ENCODE data around the gene PITX1. TPM values are rescaled to one million over a fixed set of nuclear protein-coding genes. Genes with fewer than 3 reads are reported as not detected.

Gene PITX1
- total and polyA plus RNA-seq, 2 donors: 0.05 to 0.46 TPM

- Histone ChIP-seq H3K9me3 (ENCODE audit: control insufficient read depth in 2 of 2, insufficient read depth in 1 of 2, low read length in 1 of 2) (peaks cover 0 to 3% of the 10 kb centered on the region in 2 donors), H3K27ac (ENCODE audit: low read depth in 1 of 2, low read length in 1 of 2) (no peak overlapping the region), H3K27me3 (ENCODE audit: control insufficient read depth in 2 of 2, insufficient read depth in 1 of 2, low read length in 1 of 2) (peaks cover 36 to 99% of the 10 kb centered on the region in 2 donors), H3K36me3 (ENCODE audit: control insufficient read depth in 2 of 2, insufficient read depth in 2 of 2, low read length in 1 of 2) (no peaks in the 10 kb centered on the region), H3K4me1 (ENCODE audit: control insufficient read depth in 2 of 2, insufficient read depth in 2 of 2, low read length in 2 of 2) (no peaks in the 10 kb centered on the region), H3K4me3 (ENCODE audit: low read length in 2 of 2) (no peak overlapping the region)
- 41% methylated on average over 1 of the region's 1 CpG for WGBS
- DNase-seq (ENCODE audit: low read depth in 6 of 9, low spot score in 9 of 9): no peak
These were observed 14.9 kb upstream of the PITX1 start for GRCh38 chr5:135048930-135049329.

GRCh38 chr5:135048286-135048685, 14.3 kb upstream of the PITX1 start:
- H3K36me3 ChIP-seq (ENCODE audit: control insufficient read depth in 2 of 2, insufficient read depth in 2 of 2, low read length in 1 of 2): no peaks in the 10 kb centered on the region
- H3K9me3 ChIP-seq (ENCODE audit: control insufficient read depth in 2 of 2, insufficient read depth in 1 of 2, low read length in 1 of 2): peaks cover 0 to 3% of the 10 kb centered on the region in 2 donors
- H3K27ac ChIP-seq (ENCODE audit: low read depth in 1 of 2, low read length in 1 of 2): no peak overlapping the region
- H3K27me3 ChIP-seq (ENCODE audit: control insufficient read depth in 2 of 2, insufficient read depth in 1 of 2, low read length in 1 of 2): peaks cover 41 to 99% of the 10 kb centered on the region in 2 donors
- no peak overlapping the region for H3K4me3 ChIP-seq (ENCODE audit: low read length in 2 of 2)
- H3K4me1 ChIP-seq (ENCODE audit: control insufficient read depth in 2 of 2, insufficient read depth in 2 of 2, low read length in 2 of 2): no peaks in the 10 kb centered on the region
- no peak for DNase-seq (ENCODE audit: low read depth in 6 of 9, low spot score in 9 of 9)
- 98% methylated on average over 2 of the region's 2 CpGs for WGBS

DNA sequence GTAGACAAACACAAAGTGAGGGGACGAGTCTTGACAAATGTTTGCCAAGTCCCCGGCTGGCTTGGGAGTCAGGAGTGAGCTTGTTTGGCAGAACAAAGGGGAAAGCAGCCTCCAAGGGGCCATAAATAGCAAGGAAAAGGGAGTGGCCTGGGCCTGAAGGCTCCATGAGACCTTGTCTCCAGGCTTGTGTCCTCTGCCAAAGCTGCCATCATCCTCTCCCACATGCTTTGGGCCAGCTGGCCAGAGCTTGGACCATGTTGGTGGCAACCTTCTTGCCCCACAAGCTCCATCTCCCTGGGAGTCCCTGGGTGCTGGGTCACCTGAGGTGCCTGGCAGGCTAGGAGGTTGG, 13.3 kb upstream of the PITX1 start:
- no peak for DNase-seq (ENCODE audit: low read depth in 6 of 9, low spot score in 9 of 9)
- Histone ChIP-seq H3K27me3 (ENCODE audit: control insufficient read depth in 2 of 2, insufficient read depth in 1 of 2, low read length in 1 of 2) (peaks cover 50 to 99% of the 10 kb centered on the region in 2 donors), H3K9me3 (ENCODE audit: control insufficient read depth in 2 of 2, insufficient read depth in 1 of 2, low read length in 1 of 2) (peaks cover 0 to 3% of the 10 kb centered on the region in 2 donors), H3K4me3 (ENCODE audit: low read length in 2 of 2) (no peak overlapping the region), H3K36me3 (ENCODE audit: control insufficient read depth in 2 of 2, insufficient read depth in 2 of 2, low read length in 1 of 2) (no peaks in the 10 kb centered on the region), H3K27ac (ENCODE audit: low read depth in 1 of 2, low read length in 1 of 2) (no peak overlapping the region), H3K4me1 (ENCODE audit: control insufficient read depth in 2 of 2, insufficient read depth in 2 of 2, low read length in 2 of 2) (no peaks in the 10 kb centered on the region)
- WGBS: 58% methylated on average over 2 of the region's 2 CpGs

GRCh38 chr5:135046661-135047346, 12.8 kb upstream of the PITX1 start:
- Histone ChIP-seq H3K4me1 (ENCODE audit: control insufficient read depth in 2 of 2, insufficient read depth in 2 of 2, low read length in 2 of 2) (no peaks in the 10 kb centered on the region), H3K27ac (ENCODE audit: low read depth in 1 of 2, low read length in 1 of 2) (no peak overlapping the region), H3K4me3 (ENCODE audit: low read length in 2 of 2) (no peak overlapping the region), H3K27me3 (ENCODE audit: control insufficient read depth in 2 of 2, insufficient read depth in 1 of 2, low read length in 1 of 2) (peaks cover 51 to 99% of the 10 kb centered on the region in 2 donors), H3K36me3 (ENCODE audit: control insufficient read depth in 2 of 2, insufficient read depth in 2 of 2, low read length in 1 of 2) (no peaks in the 10 kb centered on the region), H3K9me3 (ENCODE audit: control insufficient read depth in 2 of 2, insufficient read depth in 1 of 2, low read length in 1 of 2) (peaks cover 0 to 3% of the 10 kb centered on the region in 2 donors)
- DNase-seq (ENCODE audit: low read depth in 6 of 9, low spot score in 9 of 9): no peak
- 79% methylated on average over 5 of the region's 5 CpGs for WGBS

DNA sequence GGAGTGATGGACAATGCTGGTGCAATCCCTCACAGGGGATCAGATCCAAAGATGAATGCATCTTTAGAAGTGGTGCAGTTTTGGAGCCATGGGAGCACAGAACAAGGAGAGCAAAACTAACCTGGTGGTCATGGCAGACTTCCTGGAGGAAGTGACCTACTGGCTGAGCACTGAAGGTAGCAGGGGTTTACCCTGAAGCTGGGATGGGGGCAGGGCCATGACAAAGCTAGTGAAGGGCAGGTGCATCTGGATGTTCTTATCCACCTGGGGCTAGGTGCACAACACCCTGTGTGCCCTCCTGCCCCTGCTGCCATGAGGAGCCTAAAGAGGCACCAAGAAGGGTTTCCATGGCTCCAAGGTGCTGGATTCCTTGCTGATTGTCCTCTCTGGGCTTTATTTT, 11.5 kb upstream of the PITX1 start:
- no peak for DNase-seq (ENCODE audit: low read depth in 6 of 9, low spot score in 9 of 9)
- Histone ChIP-seq H3K9me3 (ENCODE audit: control insufficient read depth in 2 of 2, insufficient read depth in 1 of 2, low read length in 1 of 2) (no peaks in the 10 kb centered on the region), H3K4me3 (ENCODE audit: low read length in 2 of 2) (no peak overlapping the region), H3K36me3 (ENCODE audit: control insufficient read depth in 2 of 2, insufficient read depth in 2 of 2, low read length in 1 of 2) (no peaks in the 10 kb centered on the region), H3K4me1 (ENCODE audit: control insufficient read depth in 2 of 2, insufficient read depth in 2 of 2, low read length in 2 of 2) (no peaks in the 10 kb centered on the region), H3K27ac (ENCODE audit: low read depth in 1 of 2, low read length in 1 of 2) (no peak overlapping the region), H3K27me3 (ENCODE audit: control insufficient read depth in 2 of 2, insufficient read depth in 1 of 2, low read length in 1 of 2) (peaks cover 52 to 99% of the 10 kb centered on the region in 2 donors)

GRCh38 chr5:135042595-135042994, 8.6 kb upstream of the PITX1 start:
- DNase-seq (ENCODE audit: low read depth in 6 of 9, low spot score in 9 of 9): no peak
- 98% methylated on average over 1 of the region's 1 CpG for WGBS
- peaks cover 0 to 2% of the 10 kb centered on the region in 2 donors for H3K9me3 ChIP-seq (ENCODE audit: control insufficient read depth in 2 of 2, insufficient read depth in 1 of 2, low read length in 1 of 2)
- peaks cover 61 to 99% of the 10 kb centered on the region in 2 donors for H3K27me3 ChIP-seq (ENCODE audit: control insufficient read depth in 2 of 2, insufficient read depth in 1 of 2, low read length in 1 of 2)
- no peak overlapping the region for H3K4me3 ChIP-seq (ENCODE audit: low read length in 2 of 2)
- no peaks in the 10 kb centered on the region for H3K36me3 ChIP-seq (ENCODE audit: control insufficient read depth in 2 of 2, insufficient read depth in 2 of 2, low read length in 1 of 2)
- no peak overlapping the region for H3K27ac ChIP-seq (ENCODE audit: low read depth in 1 of 2, low read length in 1 of 2)
- H3K4me1 ChIP-seq (ENCODE audit: control insufficient read depth in 2 of 2, insufficient read depth in 2 of 2, low read length in 2 of 2): peaks cover 0 to 4% of the 10 kb centered on the region in 2 donors

DNA sequence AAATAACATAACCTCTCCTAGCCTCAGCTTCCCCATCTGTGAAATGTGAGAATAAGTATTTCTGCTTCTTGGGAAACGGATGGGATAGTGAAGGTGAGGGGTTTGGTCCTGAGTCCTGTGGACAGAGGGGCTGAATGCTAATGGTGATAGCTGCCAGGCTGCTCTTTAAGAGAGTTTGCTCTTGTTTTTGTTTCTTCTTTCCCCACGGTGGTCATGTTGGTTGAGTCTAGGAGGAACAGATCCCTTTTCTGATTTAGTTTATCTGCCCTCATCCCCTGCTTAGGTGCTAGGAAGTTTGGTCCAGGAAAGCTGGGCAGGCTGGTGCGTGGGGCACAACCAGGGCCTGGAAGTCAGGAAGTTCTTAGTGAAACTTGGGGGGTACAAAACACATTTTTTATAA, 7.7 kb upstream of the PITX1 start:
- no peak overlapping the region for H3K27ac ChIP-seq (ENCODE audit: low read depth in 1 of 2, low read length in 1 of 2)
- no peaks in the 10 kb centered on the region for H3K36me3 ChIP-seq (ENCODE audit: control insufficient read depth in 2 of 2, insufficient read depth in 2 of 2, low read length in 1 of 2)
- peaks cover 70 to 100% of the 10 kb centered on the region in 2 donors for H3K27me3 ChIP-seq (ENCODE audit: control insufficient read depth in 2 of 2, insufficient read depth in 1 of 2, low read length in 1 of 2)
- no peak overlapping the region for H3K4me3 ChIP-seq (ENCODE audit: low read length in 2 of 2)
- DNase-seq (ENCODE audit: low read depth in 6 of 9, low spot score in 9 of 9): no peak
- H3K4me1 ChIP-seq (ENCODE audit: control insufficient read depth in 2 of 2, insufficient read depth in 2 of 2, low read length in 2 of 2): peaks cover 0 to 4% of the 10 kb centered on the region in 2 donors
- WGBS: 70% methylated on average over 3 of the region's 3 CpGs
- H3K9me3 ChIP-seq (ENCODE audit: control insufficient read depth in 2 of 2, insufficient read depth in 1 of 2, low read length in 1 of 2): peaks cover 0 to 2% of the 10 kb centered on the region in 2 donors

- Histone ChIP-seq H3K36me3 (ENCODE audit: control insufficient read depth in 2 of 2, insufficient read depth in 2 of 2, low read length in 1 of 2) (no peaks in the 10 kb centered on the region), H3K27ac (ENCODE audit: low read depth in 1 of 2, low read length in 1 of 2) (no peak overlapping the region), H3K9me3 (ENCODE audit: control insufficient read depth in 2 of 2, insufficient read depth in 1 of 2, low read length in 1 of 2) (peaks cover 0 to 2% of the 10 kb centered on the region in 2 donors), H3K4me3 (ENCODE audit: low read length in 2 of 2) (no peak overlapping the region), H3K4me1 (ENCODE audit: control insufficient read depth in 2 of 2, insufficient read depth in 2 of 2, low read length in 2 of 2) (peaks cover 0 to 4% of the 10 kb centered on the region in 2 donors), H3K27me3 (ENCODE audit: control insufficient read depth in 2 of 2, insufficient read depth in 1 of 2, low read length in 1 of 2) (peaks cover 75 to 100% of the 10 kb centered on the region in 2 donors)
- WGBS: 26% methylated on average over 12 of the region's 12 CpGs
- no peak for DNase-seq (ENCODE audit: low read depth in 6 of 9, low spot score in 9 of 9)
These were observed 7.1 kb upstream of the PITX1 start for GRCh38 chr5:135041145-135041587.

DNA sequence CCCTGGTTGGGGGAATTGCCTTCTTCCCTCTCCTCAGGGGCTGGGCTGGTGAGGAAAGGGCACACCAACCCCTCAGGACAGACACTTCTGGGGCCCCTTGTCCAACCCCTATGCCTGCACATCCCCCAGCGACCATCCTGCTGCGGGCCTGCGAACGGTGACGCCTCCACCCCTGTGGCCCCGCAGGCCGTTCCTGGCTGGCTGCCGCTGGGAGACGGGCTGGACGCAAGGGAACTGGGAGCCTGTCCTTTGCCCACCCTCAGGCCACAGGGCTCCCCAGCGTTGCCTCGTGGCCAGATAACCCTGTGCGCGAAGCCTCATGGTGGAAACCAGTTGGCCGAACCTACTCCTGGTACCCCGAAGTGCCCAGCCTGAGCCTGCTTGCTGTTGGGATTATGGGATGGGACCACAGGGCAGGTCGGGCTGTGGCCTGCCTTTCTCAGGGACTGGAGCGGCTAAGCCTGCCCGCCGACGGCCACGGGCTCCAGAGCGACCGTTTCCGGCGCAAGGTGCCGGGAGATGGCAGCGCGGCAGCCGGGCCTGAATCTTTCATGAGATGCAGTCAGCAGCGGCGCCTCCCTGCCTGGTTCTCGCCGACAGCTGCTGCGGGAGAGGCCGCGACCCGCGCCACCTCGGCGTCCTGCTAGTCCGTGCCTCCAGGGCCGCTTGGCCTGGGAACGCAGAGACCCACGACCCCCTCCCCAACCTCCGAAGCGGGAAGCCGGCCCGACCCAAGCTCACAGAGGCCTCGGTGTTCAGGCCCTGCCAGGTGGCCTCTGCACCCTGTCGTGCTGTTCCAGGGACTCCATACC, 6.5 kb upstream of the PITX1 start:
- Histone ChIP-seq H3K27ac (ENCODE audit: low read depth in 1 of 2, low read length in 1 of 2) (no peak overlapping the region), H3K9me3 (ENCODE audit: control insufficient read depth in 2 of 2, insufficient read depth in 1 of 2, low read length in 1 of 2) (peaks cover 0 to 2% of the 10 kb centered on the region in 2 donors), H3K4me1 (ENCODE audit: control insufficient read depth in 2 of 2, insufficient read depth in 2 of 2, low read length in 2 of 2) (peaks cover 0 to 4% of the 10 kb centered on the region in 2 donors), H3K4me3 (ENCODE audit: low read length in 2 of 2) (no peak overlapping the region), H3K36me3 (ENCODE audit: control insufficient read depth in 2 of 2, insufficient read depth in 2 of 2, low read length in 1 of 2) (no peaks in the 10 kb centered on the region), H3K27me3 (ENCODE audit: control insufficient read depth in 2 of 2, insufficient read depth in 1 of 2, low read length in 1 of 2) (peaks cover 80 to 100% of the 10 kb centered on the region in 2 donors)
- WGBS: 4% methylated on average over 51 of the region's 51 CpGs
- DNase-seq (ENCODE audit: low read depth in 6 of 9, low spot score in 9 of 9): no peak

Measured in thymus (tissue), 11 donors.